GM12878 (cell line): Measurements from ENCODE around the gene RPS6KA2. TPM values are rescaled to one million over a fixed set of nuclear protein-coding genes. Genes with fewer than 3 reads are reported as not detected.

Source experiments
- ATAC-seq: fragments of 200-7000 bp; cut with Tn5 transposase; 3 replicates; pipeline ENCODE4 v1.9.1; 2020; ENCODE audit warnings: mild to moderate bottlenecking, moderate library complexity
- BruUV-seq: library from RNA; stranded (reverse); fragments of 400-500 nt; replicated peaks from 2 replicates; lab custom pipeline; 2021; lab: Mats Ljungman, UMichigan
- CTCF ChIA-PET: fragments of 300-600 bp; sonication (Branson Sonifier 250); formaldehyde crosslinking; extraction: SDS; loops from one replicate; lab custom pipeline; 2021; ENCODE audit warnings: inconsistent platforms; lab: Yijun Ruan, JAX
- POLR2A ChIA-PET: fragments of 350-600 bp; formaldehyde crosslinking; extraction: SDS; loops from one replicate; lab custom pipeline; 2021; ENCODE audit warnings: inconsistent platforms; lab: Charles Lee
- RAD21 ChIA-PET: fragments of 300-600 bp; sonication (Branson Sonifier 250); formaldehyde crosslinking; loops from one replicate; lab custom pipeline; 2023; ENCODE audit warnings: antibody characterized with exemption; ENCODE audit not compliant: unreplicated experiment; lab: Charles Lee
- SMC1A ChIA-PET: fragments of 300-600 bp; sonication (Branson Sonifier 250); formaldehyde crosslinking; loops from one replicate; lab custom pipeline; 2023; ENCODE audit not compliant: unreplicated experiment, uncharacterized antibody; lab: Charles Lee
- DNase-seq: peaks from one replicate; pipeline ENCODE4 v3.0.0-alpha.2; 2011; ENCODE audit warnings: low read depth, low spot score
- FAIRE-seq: peaks from 3 replicates; lab custom pipeline; 2011; peaks lifted over from hg19 to GRCh38; lab: Jason Lieb, UNC
- H2AFZ ChIP-seq: 2 replicates; pipeline ENCODE4 v1.6.0; 2011; ENCODE audit warnings: low read depth, low read length, control low read depth; ENCODE audit not compliant: control insufficient read depth
- H3K27ac ChIP-seq: 2 replicates; pipeline ENCODE4 v1.5.1; 2011; ENCODE audit warnings: control low read depth; ENCODE audit not compliant: control insufficient read depth, insufficient read depth
- H3K27me3 ChIP-seq, 2 experiments: replicated peaks in 1 of 2; 2 replicates each; pipeline versions ENCODE4 v1.6.0 to v1.6.1; 2011; ENCODE audit warnings: low read length in 1 of 2; ENCODE audit not compliant: control insufficient read depth in 2 of 2, insufficient read depth in 2 of 2
- H3K36me3 ChIP-seq, 2 experiments: 2 replicates each; pipeline ENCODE4 v1.5.1; 2011; ENCODE audit warnings: low read length in 1 of 2; ENCODE audit not compliant: control insufficient read depth in 2 of 2, insufficient read depth in 2 of 2
- H3K4me1 ChIP-seq: 2 replicates; pipeline ENCODE4 v1.6.1; 2011; ENCODE audit warnings: mild to moderate bottlenecking, low read length, moderate library complexity, mixed read lengths; ENCODE audit not compliant: control insufficient read depth, insufficient read depth
- H3K4me2 ChIP-seq: 2 replicates; pipeline ENCODE4 v1.6.0; 2011; ENCODE audit warnings: control low read depth; ENCODE audit not compliant: control insufficient read depth, insufficient read depth
- H3K4me3 ChIP-seq: fragments of 200-600 bp; sonication (generic); 2 replicates; pipeline ENCODE4 v1.5.1; 2016
- H3K79me2 ChIP-seq: 2 replicates; pipeline ENCODE4 v1.6.0; 2011; ENCODE audit warnings: low read length; ENCODE audit not compliant: control insufficient read depth, insufficient read depth
- H3K9ac ChIP-seq: 2 replicates; pipeline ENCODE4 v1.8.0; 2011; ENCODE audit warnings: low read length, control low read depth, mixed read lengths; ENCODE audit not compliant: control insufficient read depth, insufficient read depth
- H3K9me3 ChIP-seq: replicated peaks from 3 replicates; pipeline ENCODE4 v1.5.1; 2011; ENCODE audit warnings: mild to moderate bottlenecking, low read length; ENCODE audit not compliant: control insufficient read depth, insufficient read depth
- H4K20me1 ChIP-seq: 2 replicates; pipeline ENCODE4 v1.6.0; 2011; ENCODE audit not compliant: control insufficient read depth, insufficient read depth
- BRCA1 ChIP-seq: IDR thresholded peaks from 2 replicates; pipeline ENCODE4 v1.6.1; 2011; ENCODE audit warnings: low read depth, low read length, improper control_type of control experiment
- CHD4 ChIP-seq: fragments of 200-600 bp; sonication (generic); IDR thresholded peaks from 2 replicates; pipeline ENCODE4 v1.6.1; 2016; ENCODE audit warnings: mild to moderate bottlenecking
- EGR1 ChIP-seq, 2 experiments: IDR thresholded peaks; 1 replicate in 1 of 2; 2 replicates in 1 of 2; pipeline ENCODE4 v1.6.1; 2011 to 2012; ENCODE audit warnings: low read depth in 2 of 2, low read length in 2 of 2, borderline replicate concordance in 1 of 2, mild to moderate bottlenecking in 1 of 2, moderate library complexity in 1 of 2
- NR2C2 ChIP-seq: IDR thresholded peaks from 2 replicates; pipeline ENCODE4 v1.6.1; 2011; ENCODE audit warnings: borderline replicate concordance, low read depth; ENCODE audit not compliant: control insufficient read depth, insufficient read length
- POU2F2 ChIP-seq: IDR thresholded peaks from 3 replicates; pipeline ENCODE4 v1.6.1; 2011; ENCODE audit warnings: low read depth, mild to moderate bottlenecking, low read length, borderline replicate concordance
- STAT3 ChIP-seq: IDR thresholded peaks from 2 replicates; pipeline ENCODE4 v1.6.1; 2011; ENCODE audit warnings: low read depth, low read length, improper control_type of control experiment
- ZBED1 ChIP-seq: IDR thresholded peaks from 2 replicates; pipeline ENCODE4 v1.6.1; 2016; ENCODE audit warnings: borderline replicate concordance
- ZNF384 ChIP-seq: IDR thresholded peaks from 2 replicates; pipeline ENCODE4 v1.6.1; 2012; ENCODE audit warnings: low read depth, mild to moderate bottlenecking, low read length, improper control_type of control experiment, borderline replicate concordance
- WGBS: methylation state at CpG from one replicate; pipeline ENCODE4 v1.1.6; 2016; ENCODE audit warnings: low lambda C conversion rate; ENCODE audit not compliant: insufficient replicate concordance, insufficient coverage; ENCODE audit errors: missing lambda C conversion rate; 5-methylcytosine and 5-hydroxymethylcytosine counted together
- in situ Hi-C: fragments of 300-500 bp; cut with MboI; formaldehyde crosslinking; loops from 9 replicates; pipeline ENCODE4 v1.14.3; 2018; ENCODE audit warnings: mixed read lengths
- intact Hi-C: fragments of 100-400 bp; cut with micrococcal nuclease; formaldehyde crosslinking; loops from one replicate; pipeline ENCODE4 v1.14.2; 2022; ENCODE audit not compliant: unreplicated experiment
- polyA plus RNA-seq, 11 experiments: library from polyadenylated mRNA; depleted of rRNA in 4 of 11; unstranded in 6 of 11; stranded (reverse) in 5 of 11; fragments of >200 nt; fragmentation: Nextera tagmentation in 4 of 11; fragmentation: Illumina TruSeq in 1 of 11; extraction: Ambion mirVana in 4 of 11; extraction: Trizol in 1 of 11; gene quantifications; 1 replicate in 1 of 11; 2 replicates in 10 of 11; pipeline versions ENCODE4 v1.2.1 to v1.2.3, GENCODE V29; 2011 to 2016; ENCODE audit warnings: inconsistent platforms in 2 of 11, missing spikeins in 2 of 11, low read depth in 1 of 11
- total RNA-seq, 4 experiments: library from RNA; depleted of rRNA in 3 of 4; stranded (reverse); fragments of >200 nt in 3 of 4; fragmentation: Illumina TruSeq in 1 of 4; extraction: Trizol in 1 of 4; gene quantifications; 2 replicates each; pipeline versions ENCODE4 v1.2.1 to v1.2.3, GENCODE V29; 2013 to 2021
- TF ChIP-seq, protein P1 (sequence below): IDR thresholded peaks from 2 replicates; pipeline ENCODE4 v1.6.1; 2011; ENCODE audit warnings: low read depth, mild to moderate bottlenecking, low read length, moderate library complexity, borderline replicate concordance; ENCODE audit errors: extremely low read depth
- TF ChIP-seq, protein P2 (sequence below): IDR thresholded peaks from 2 replicates; pipeline ENCODE4 v1.6.1; 2012; ENCODE audit warnings: improper control_type of control experiment, low read depth, low read length; ENCODE audit not compliant: insufficient replicate concordance
- TF ChIP-seq, protein P3 (sequence below): fragments of 450-650 bp; IDR thresholded peaks from 2 replicates; pipeline ENCODE4 v1.6.1; 2017; ENCODE audit warnings: mild to moderate bottlenecking, low read depth, inconsistent platforms; ENCODE audit not compliant: poor library complexity, severe bottlenecking
- TF ChIP-seq, protein P4 (sequence below): fragments of 450-650 bp; IDR thresholded peaks from 2 replicates; pipeline ENCODE4 v1.6.1; 2018; ENCODE audit warnings: mild to moderate bottlenecking, low read depth, moderate library complexity; ENCODE audit not compliant: partially characterized antibody

The RPS6KA2 gene
- total and polyA plus RNA-seq, 10 of the 15 experiments (the other 5 are each of a cell fraction or from before 2014, with no cell fraction given) = 0.02 to 1.0 (median 0.22) TPM; not detected in 1

DNA sequence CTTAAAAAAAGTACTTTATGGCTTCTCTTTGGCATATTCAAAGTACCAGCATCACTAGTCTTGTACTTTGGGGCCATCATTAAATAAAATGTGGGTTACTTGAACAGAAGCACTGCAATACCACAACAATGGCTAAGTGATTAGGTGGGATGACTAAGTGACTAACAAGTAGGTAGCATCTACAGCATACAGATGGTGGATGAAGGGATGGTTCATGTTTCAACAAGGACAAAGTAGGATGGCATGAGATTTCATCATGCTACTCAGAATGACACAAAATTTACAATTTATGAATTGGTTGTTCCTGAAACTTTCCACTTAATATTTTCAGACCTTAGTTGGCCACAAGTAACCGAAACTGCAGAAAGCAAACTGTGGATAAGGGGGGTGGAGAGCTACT, 252.0 kb downstream of the RPS6KA2 start:
- Histone ChIP-seq H3K9me3 (no peaks in the 10 kb centered on the region), H3K9ac (no peak overlapping the region), H3K4me3 (no peak overlapping the region), H4K20me1 (no peaks in the 10 kb centered on the region), H3K27me3 (no peaks in the 10 kb centered on the region), H3K4me1 (no peaks in the 10 kb centered on the region), H2AFZ (no peak overlapping the region), H3K36me3 (no peaks in the 10 kb centered on the region), H3K79me2 (peaks cover 11% of the 10 kb centered on the region), H3K4me2 (no peak overlapping the region), H3K27ac (no peak overlapping the region)
- FAIRE-seq (no peak), ATAC-seq (no peak), DNase-seq (no peak)
- ChIA-PET CTCF (interaction anchor here (0.7 to 7.4 kb wide), 2 partner anchors 25 to 62 kb away, joined by 4 to 63 read pairs; no protein-coding TSS in a partner anchor), SMC1A (no interaction called here), POLR2A (no interaction called here), RAD21 (interaction anchor here (2.9 kb wide), 1 partner anchor 62 kb away, joined by 13 read pairs; no protein-coding TSS in a partner anchor)
- in situ Hi-C loops = no loop called here
- intact Hi-C loops = no loop called here
- 55% methylated on average over 1 of the region's 1 CpG for WGBS
- no TSS peak for BruUV-seq
- TF ChIP-seq, protein P1, sequence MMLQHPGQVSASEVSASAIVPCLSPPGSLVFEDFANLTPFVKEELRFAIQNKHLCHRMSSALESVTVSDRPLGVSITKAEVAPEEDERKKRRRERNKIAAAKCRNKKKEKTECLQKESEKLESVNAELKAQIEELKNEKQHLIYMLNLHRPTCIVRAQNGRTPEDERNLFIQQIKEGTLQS = no peak
- TF ChIP-seq, protein P2, sequence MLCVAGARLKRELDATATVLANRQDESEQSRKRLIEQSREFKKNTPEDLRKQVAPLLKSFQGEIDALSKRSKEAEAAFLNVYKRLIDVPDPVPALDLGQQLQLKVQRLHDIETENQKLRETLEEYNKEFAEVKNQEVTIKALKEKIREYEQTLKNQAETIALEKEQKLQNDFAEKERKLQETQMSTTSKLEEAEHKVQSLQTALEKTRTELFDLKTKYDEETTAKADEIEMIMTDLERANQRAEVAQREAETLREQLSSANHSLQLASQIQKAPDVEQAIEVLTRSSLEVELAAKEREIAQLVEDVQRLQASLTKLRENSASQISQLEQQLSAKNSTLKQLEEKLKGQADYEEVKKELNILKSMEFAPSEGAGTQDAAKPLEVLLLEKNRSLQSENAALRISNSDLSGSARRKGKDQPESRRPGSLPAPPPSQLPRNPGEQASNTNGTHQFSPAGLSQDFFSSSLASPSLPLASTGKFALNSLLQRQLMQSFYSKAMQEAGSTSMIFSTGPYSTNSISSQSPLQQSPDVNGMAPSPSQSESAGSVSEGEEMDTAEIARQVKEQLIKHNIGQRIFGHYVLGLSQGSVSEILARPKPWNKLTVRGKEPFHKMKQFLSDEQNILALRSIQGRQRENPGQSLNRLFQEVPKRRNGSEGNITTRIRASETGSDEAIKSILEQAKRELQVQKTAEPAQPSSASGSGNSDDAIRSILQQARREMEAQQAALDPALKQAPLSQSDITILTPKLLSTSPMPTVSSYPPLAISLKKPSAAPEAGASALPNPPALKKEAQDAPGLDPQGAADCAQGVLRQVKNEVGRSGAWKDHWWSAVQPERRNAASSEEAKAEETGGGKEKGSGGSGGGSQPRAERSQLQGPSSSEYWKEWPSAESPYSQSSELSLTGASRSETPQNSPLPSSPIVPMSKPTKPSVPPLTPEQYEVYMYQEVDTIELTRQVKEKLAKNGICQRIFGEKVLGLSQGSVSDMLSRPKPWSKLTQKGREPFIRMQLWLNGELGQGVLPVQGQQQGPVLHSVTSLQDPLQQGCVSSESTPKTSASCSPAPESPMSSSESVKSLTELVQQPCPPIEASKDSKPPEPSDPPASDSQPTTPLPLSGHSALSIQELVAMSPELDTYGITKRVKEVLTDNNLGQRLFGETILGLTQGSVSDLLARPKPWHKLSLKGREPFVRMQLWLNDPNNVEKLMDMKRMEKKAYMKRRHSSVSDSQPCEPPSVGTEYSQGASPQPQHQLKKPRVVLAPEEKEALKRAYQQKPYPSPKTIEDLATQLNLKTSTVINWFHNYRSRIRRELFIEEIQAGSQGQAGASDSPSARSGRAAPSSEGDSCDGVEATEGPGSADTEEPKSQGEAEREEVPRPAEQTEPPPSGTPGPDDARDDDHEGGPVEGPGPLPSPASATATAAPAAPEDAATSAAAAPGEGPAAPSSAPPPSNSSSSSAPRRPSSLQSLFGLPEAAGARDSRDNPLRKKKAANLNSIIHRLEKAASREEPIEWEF = no peak
- no peak for TF ChIP-seq ZNF384
- TF ChIP-seq, protein P3, sequence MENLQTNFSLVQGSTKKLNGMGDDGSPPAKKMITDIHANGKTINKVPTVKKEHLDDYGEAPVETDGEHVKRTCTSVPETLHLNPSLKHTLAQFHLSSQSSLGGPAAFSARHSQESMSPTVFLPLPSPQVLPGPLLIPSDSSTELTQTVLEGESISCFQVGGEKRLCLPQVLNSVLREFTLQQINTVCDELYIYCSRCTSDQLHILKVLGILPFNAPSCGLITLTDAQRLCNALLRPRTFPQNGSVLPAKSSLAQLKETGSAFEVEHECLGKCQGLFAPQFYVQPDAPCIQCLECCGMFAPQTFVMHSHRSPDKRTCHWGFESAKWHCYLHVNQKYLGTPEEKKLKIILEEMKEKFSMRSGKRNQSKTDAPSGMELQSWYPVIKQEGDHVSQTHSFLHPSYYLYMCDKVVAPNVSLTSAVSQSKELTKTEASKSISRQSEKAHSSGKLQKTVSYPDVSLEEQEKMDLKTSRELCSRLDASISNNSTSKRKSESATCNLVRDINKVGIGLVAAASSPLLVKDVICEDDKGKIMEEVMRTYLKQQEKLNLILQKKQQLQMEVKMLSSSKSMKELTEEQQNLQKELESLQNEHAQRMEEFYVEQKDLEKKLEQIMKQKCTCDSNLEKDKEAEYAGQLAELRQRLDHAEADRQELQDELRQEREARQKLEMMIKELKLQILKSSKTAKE = no peak
- no peak for TF ChIP-seq STAT3
- TF ChIP-seq CHD4 = no peak
- TF ChIP-seq EGR1 (IDR thresholded peaks at IDR 0.05; ENCODE audit: borderline replicate concordance in 1 of 2, low read depth in 2 of 2, low read length in 2 of 2) = no peak
- no peak for TF ChIP-seq ZBED1
- TF ChIP-seq, protein P4, sequence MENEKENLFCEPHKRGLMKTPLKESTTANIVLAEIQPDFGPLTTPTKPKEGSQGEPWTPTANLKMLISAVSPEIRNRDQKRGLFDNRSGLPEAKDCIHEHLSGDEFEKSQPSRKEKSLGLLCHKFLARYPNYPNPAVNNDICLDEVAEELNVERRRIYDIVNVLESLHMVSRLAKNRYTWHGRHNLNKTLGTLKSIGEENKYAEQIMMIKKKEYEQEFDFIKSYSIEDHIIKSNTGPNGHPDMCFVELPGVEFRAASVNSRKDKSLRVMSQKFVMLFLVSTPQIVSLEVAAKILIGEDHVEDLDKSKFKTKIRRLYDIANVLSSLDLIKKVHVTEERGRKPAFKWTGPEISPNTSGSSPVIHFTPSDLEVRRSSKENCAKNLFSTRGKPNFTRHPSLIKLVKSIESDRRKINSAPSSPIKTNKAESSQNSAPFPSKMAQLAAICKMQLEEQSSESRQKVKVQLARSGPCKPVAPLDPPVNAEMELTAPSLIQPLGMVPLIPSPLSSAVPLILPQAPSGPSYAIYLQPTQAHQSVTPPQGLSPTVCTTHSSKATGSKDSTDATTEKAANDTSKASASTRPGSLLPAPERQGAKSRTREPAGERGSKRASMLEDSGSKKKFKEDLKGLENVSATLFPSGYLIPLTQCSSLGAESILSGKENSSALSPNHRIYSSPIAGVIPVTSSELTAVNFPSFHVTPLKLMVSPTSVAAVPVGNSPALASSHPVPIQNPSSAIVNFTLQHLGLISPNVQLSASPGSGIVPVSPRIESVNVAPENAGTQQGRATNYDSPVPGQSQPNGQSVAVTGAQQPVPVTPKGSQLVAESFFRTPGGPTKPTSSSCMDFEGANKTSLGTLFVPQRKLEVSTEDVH = no peak
- no peak for TF ChIP-seq POU2F2
- no peak for TF ChIP-seq NR2C2
- TF ChIP-seq BRCA1 = no peak
